DMS 273 treated with DMSO at 0.1 percent for 48 hours (cell line): ENCODE measurements around the gene ALDH9A1.
"Not testable (repeated sequence)": the region's sequence is repeated elsewhere in the genome, so short reads cannot be mapped to it uniquely, and the experiment has no call there.

ENCODE experiments used
- DNase-seq: peaks from one replicate; lab custom pipeline; 2025; lab: John Stamatoyannopoulos, UW

ALDH9A1 gene

GRCh38 chr1:165697881-165698760, at the start of gene ALDH9A1:
ALDH9A1 (minus strand) TSS chr1:165698562; CDS start chr1:165698558, 4 bp downstream.
- peak; percentile 75 for DNase-seq

- no peak for DNase-seq
Observed at GRCh38 chr1:165747632-165748447, 49.5 kb upstream of the ALDH9A1 start.

GRCh38 chr1:165744913-165745312, 46.6 kb upstream of the ALDH9A1 start:
- not testable (repeated sequence) for DNase-seq

GRCh38 chr1:165742194-165742593, 43.8 kb upstream of the ALDH9A1 start:
- DNase-seq: no peak

- DNase-seq: no peak
Observed at GRCh38 chr1:165738794-165739193, 40.4 kb upstream of the ALDH9A1 start.

GRCh38 chr1:165737196-165737595, 38.8 kb upstream of the ALDH9A1 start:
- no peak for DNase-seq

- DNase-seq: no peak
Observed at GRCh38 chr1:165734906-165735305, 36.5 kb upstream of the ALDH9A1 start.

- DNase-seq: no peak
Observed at GRCh38 chr1:165726841-165727240, 28.5 kb upstream of the ALDH9A1 start.

GRCh38 chr1:165726169-165726568, 27.8 kb upstream of the ALDH9A1 start:
- DNase-seq: no peak

GRCh38 chr1:165717918-165718515, 19.7 kb upstream of the ALDH9A1 start:
- DNase-seq: peak; percentile 23

- not testable (repeated sequence) for DNase-seq
Observed at GRCh38 chr1:165716265-165717051, 18.1 kb upstream of the ALDH9A1 start.

GRCh38 chr1:165712764-165713163, 14.4 kb upstream of the ALDH9A1 start:
- no peak for DNase-seq

- no peak for DNase-seq
Observed at GRCh38 chr1:165707984-165708706, 9.8 kb upstream of the ALDH9A1 start.

GRCh38 chr1:165703648-165704047, 5.3 kb upstream of the ALDH9A1 start:
- DNase-seq: no peak

- DNase-seq: not testable (repeated sequence)
Observed at GRCh38 chr1:165701922-165702321, 3.6 kb upstream of the ALDH9A1 start.

GRCh38 chr1:165699577-165699976, 1.2 kb upstream of the ALDH9A1 start:
- DNase-seq: no peak

GRCh38 chr1:165698761-165699052, 345 bp upstream of the ALDH9A1 start:
- no peak for DNase-seq

GRCh38 chr1:165697491-165697880, 876 bp downstream of the ALDH9A1 start:
- DNase-seq: no peak

GRCh38 chr1:165696625-165697100, 1.7 kb downstream of the ALDH9A1 start:
- no peak for DNase-seq

GRCh38 chr1:165695031-165695430, 3.3 kb downstream of the ALDH9A1 start:
- no peak for DNase-seq

GRCh38 chr1:165688046-165688445, 10.3 kb downstream of the ALDH9A1 start:
- DNase-seq: no peak
